GM21786 (cell line): ENCODE measurements around the gene CPT1C.

ENCODE experiments used
- ATAC-seq: cut with Tn5 transposase; IDR thresholded peaks from one replicate; pipeline ENCODE4 v1.9.1; 2021; ENCODE audit not compliant: unreplicated experiment

Gene CPT1C

GRCh38 chr19:49681830-49682229 lies 9.1 kb upstream of the CPT1C start:
- ATAC-seq, result no peak

DNA sequence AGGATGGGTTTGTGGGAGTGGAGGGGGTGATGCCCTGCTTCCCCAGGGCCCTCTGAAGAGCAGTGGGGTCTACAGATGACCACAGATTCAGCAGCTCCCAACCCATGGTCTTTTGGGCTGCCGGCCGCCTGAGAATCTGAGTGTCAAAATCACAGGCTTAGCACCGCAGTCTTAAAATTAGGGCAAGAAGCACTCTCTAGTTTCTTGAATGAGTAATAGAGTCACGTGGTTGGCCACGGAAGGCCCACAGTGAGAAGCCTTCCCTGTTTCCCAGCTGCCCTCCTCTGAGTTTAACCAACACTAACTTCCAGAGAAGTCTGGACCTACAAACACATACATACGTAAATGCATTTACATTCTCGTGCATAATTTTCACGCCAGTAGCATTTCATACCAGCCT lies 8.6 kb upstream of the CPT1C start:
- ATAC-seq, result no peak

DNA sequence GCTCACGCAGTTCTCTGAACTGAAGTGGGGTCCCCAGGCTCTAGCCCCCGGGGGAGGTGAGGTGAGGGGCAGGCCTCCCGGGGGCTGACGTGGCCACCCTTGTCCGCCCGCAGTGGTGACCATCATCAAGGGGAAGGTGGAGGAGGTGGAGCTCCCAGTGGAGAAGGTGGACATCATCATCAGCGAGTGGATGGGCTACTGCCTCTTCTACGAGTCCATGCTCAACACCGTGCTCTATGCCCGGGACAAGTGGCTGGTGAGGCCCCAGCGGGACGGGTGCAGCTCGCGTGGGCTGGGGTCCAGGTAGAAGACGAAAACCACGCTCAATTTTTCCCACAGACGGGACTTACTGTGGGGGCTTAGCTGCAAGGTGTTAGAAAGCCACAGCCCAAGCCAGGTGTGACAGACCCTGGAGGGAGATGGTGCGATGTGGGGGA lies 7.1 kb upstream of the CPT1C start:
- ATAC-seq, result no peak

DNA sequence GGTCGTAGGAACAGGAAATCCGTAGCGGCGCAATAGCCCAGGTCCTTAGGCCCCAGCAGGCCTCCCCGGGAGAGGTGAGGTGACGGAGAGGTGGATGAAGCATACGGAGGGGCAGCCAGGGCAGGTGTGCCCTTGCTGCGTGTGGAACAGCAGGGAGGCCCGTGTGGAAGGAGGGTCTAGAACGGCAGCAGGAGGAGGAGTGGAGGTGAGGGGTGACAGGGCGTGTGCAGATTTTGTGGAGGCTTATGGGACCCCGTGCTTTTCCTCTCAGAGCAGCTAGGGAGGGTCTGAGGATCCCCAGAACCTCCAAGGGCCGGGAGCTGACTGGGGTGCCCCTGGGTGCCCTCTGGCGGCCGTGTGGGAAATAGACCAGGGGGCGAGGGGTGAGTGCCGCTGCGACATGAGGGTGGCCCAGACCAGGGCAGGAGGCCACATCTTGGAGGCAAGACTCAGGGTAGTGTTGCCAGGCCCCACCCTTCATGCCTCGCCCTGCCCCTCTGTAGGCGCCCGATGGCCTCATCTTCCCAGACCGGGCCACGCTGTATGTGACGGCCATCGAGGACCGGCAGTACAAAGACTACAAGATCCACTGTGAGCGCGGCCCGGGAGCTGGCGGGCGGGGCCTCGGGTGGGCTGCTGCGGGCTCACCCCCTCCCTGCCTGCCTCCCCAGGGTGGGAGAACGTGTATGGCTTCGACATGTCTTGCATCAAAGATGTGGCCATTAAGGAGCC lies 6.5 kb upstream of the CPT1C start:
- no peak for ATAC-seq

DNA sequence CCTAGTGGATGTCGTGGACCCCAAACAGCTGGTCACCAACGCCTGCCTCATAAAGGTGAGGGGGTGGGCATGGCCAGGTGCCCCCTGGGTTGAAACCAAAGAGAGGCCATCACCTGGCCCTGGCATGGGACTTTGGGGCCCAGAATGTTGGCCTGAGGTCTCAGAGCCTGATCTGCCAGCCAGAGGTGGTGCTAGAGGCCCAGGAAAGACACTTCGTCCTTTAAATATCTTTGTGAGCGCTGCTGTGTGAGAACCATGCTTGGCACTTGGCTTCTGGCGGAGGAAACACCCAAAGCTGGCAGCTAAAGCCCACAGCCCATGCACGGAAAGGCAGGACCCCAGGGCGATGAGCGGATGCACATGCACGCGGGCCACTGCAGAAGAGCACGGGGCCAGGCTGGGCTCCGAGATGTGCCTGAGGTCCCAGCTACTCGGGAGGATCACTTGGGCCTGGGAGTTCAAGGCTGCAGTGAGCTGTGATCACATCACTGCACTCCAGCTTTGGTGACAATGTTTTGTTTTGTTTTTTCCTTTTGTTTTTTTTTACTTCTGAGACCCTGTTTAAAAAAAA lies 5.8 kb upstream of the CPT1C start:
- no peak for ATAC-seq

DNA sequence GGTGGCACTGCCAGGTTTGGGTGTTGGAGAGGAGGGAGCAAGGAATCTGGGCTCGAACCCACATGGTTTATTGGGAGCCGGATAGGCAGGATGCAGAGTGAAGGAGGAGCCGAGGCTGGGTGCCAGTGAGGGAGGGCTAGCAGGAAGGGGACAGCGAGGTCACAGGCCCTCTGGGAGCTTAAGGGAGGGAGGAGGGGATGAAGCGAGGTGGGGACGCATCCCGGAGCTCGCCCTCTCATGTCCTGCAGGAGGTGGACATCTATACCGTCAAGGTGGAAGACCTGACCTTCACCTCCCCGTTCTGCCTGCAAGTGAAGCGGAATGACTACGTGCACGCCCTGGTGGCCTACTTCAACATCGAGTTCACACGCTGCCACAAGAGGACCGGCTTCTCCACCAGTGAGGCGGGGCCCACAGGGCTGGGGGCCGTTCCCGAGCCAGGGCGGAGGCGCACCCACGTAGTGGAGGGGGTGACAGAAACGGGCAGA lies 5.0 kb upstream of the CPT1C start:
- ATAC-seq, result no peak

DNA sequence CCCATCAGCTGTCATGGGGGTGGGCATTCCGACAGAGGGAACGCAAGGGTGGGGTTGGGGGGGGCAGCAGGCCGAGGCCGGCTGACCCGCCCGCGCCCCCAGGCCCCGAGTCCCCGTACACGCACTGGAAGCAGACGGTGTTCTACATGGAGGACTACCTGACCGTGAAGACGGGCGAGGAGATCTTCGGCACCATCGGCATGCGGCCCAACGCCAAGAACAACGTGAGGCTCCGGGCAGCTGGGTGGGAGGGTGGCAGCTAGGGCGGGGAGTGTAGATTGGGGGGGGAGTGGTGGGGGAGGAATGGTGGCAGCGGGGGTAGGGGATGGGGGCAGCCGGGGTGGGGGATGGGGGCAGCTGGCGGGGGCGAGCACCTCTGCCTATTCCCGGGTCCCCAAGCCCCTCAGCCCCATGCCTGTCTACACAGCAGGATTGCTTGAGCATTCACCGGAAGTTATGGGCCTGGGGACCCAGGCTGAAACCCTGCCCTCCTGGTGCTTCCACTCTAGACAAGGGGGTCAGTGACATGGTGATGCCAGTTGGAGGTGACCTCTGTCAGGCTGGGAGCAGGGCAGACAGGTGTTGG lies 4.3 kb upstream of the CPT1C start:
- no peak for ATAC-seq

- ATAC-seq, result no peak
Observed at GRCh38 chr19:49687150-49687549, 3.8 kb upstream of the CPT1C start.

DNA sequence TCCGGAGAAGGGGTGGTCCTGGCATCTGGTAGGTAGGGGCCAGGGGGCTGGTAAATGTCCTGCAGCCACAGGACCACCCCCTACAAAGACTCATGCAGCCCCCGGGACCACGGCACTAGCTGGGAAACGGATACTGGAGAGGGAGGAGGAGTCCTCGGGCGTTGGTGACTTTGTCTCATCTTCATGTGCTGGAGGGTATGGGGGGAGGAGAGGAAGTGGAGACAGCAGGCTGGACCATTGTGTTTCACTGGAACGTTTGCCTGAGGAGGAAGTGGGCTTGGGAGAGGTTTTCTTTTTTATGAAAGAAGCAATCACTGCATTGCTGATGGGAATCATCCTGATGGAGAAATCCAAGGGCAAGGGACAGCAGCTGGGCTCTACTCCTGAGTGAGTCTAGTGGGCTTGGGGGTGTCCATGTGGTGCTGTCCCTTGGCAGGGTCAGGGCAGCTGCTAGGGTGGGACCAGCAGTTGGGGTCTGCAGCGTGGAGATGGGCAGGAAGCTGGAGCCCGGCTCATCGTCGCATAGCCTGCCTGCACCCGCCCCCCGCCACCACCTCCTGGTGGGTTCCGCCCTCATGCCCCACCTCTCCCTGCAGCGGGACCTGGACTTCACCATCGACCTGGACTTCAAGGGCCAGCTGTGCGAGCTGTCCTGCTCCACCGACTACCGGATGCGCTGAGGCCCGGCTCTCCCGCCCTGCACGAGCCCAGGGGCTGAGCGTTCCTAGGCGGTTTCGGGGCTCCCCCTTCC lies 3.2 kb upstream of the CPT1C start:
- no peak for ATAC-seq

- ATAC-seq, result no peak
Observed at GRCh38 chr19:49688531-49689132, 2.3 kb upstream of the CPT1C start.

DNA sequence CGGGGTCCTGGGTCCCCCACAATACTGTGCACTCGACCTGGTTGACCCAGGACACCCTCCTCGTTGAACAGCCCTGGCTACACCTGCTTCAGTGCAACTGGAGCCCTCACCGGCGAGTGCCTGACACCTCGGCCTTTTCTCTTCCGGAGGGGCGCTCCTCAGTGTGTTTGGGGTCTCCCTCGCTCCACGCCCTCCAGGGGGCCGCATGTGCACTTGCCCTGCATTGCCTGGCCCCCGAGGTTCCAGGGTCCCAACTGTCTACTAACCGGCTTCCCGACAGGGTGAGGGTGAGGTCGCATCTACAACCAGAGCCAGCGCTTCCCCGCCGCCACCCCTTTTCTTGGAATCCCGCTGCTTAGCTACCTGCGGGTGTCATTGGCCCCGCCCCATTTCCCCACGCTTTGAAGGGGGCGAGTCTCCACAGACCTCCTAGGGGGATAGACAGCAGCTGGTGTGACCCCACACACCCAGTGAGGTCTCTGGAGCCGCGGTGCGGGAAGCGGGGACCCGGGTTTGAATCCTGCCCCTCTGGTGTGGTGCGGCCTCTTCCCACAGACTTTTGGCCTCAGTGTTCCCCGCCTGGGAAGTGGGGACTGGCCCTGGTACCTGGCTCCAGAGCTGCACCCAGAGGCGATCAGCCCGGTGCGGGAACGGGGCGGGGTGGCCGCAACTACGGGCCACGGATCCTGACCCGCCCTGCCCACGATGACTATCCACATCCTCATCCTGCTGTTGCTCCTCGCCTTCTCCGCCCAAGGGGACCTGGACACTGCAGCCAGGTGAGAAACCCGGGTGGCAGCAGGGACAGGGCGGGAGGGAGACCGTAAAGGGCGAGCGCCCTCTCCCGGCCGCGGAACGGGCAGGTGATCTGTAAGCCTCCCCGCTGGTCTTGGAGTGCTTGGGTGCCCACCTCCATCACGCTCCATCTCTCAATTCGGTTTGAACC lies 1.5 kb upstream of the CPT1C start, which contains the start of gene ADM5:
Gene ADM5 (plus strand): TSS at position 462 of the 946 bp plus-strand sequence. CDS start 244 bp downstream, at position 706.
- no peak for ATAC-seq

DNA sequence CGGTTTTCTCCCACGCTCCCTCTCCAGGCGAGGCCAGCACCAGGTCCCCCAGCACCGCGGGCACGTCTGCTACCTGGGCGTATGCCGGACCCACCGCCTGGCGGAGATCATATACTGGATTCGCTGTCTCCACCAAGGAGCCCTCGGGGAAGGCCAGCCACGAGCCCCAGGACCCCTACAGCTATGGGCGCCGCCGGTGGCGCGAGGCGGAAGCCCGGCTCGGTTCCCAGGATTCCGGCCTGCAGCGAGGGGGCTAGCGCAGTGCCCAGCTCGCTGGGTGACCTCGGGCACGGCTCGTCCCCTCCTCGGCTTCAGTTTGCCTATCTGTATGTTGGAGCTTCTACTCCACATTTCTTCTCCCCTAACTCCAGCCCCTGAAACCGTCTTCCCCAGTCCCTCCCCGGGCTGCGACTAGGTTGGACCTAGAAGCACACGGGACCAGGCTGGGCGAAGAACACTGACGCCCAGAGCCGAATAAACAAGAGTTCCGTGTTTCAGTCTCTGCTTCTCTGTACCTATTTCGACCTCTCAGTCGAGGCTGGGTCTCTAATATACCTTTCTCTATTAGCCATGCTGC lies 749 bp upstream of the CPT1C start:
- no peak for ATAC-seq

DNA sequence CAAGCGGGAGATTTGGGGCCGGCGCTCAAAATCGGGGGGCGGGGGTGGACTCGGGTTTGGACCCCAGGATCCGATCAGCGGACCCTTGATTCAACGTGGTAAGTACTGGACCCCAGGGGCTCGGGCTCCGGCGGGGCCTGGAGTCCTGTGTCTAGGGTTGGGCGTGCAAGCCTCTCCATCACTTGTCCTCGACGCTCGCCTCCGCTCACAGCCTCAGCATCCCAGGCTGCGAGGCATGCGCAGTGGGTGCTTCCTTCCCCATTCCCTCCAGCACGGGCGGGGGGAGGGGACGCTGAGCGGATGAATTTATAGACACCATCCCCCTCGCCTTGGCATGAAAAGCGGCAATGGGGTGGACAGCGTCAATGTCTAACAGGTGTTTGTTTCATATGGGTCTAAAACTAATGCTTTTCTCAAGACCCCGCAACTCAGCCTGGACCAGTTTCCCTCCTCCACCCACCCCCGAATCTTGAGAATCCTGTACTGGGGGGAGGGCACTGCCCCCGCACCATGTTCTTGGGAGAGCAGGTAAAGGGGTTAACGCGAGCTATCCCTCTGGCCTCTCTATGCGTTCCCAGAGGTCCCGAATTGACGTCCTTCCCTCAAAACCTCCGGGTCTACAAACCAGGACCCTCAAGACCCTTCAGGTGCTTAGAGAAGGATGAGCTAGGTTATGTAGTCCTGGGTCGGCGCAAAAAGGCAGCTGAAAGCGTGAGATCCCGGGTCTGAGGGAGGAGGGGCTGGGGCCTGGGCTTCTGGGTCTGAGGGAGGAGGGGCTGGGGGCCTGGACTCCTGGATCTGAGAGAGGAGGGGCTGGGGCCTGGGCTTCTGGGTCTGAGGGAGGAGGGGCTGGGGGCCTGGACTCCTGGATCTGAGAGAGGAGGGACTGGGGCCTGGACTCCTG lies 579 bp downstream of the CPT1C start:
- no peak for ATAC-seq

GRCh38 chr19:49692147-49692506 lies 1.2 kb downstream of the CPT1C start:
- ATAC-seq, result no peak

GRCh38 chr19:49696115-49696514 lies 5.2 kb downstream of the CPT1C start:
- no peak for ATAC-seq

- no peak for ATAC-seq
Observed at GRCh38 chr19:49696865-49697264, 5.9 kb downstream of the CPT1C start.

- no peak for ATAC-seq
Observed at GRCh38 chr19:49699364-49699763, 8.4 kb downstream of the CPT1C start.

- ATAC-seq, result no peak
Observed at GRCh38 chr19:49700563-49700962, 9.6 kb downstream of the CPT1C start.
